Measurements from ENCODE around the gene DGKD.

DNA sequence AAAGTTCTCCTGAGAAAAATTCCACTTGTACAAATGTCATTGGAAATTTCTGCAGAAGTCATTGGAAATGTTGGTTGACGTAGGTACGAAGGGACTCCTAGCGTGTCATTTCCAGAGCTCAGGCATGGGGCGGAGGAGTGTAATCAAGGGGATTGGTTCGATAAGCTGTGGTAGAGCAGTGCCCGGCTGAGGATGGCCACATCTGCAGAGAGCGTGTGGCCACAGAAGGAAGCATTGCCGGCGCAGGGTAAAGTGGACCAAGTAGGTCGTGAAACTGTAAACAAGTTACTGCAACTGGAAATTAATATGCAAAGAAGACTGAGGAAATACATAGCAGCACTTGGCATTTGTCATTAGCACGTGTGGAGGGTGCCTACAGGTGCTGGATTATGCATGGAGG is 101.8 kb downstream of the DGKD start:
- TF ChIP-seq, protein P1, sequence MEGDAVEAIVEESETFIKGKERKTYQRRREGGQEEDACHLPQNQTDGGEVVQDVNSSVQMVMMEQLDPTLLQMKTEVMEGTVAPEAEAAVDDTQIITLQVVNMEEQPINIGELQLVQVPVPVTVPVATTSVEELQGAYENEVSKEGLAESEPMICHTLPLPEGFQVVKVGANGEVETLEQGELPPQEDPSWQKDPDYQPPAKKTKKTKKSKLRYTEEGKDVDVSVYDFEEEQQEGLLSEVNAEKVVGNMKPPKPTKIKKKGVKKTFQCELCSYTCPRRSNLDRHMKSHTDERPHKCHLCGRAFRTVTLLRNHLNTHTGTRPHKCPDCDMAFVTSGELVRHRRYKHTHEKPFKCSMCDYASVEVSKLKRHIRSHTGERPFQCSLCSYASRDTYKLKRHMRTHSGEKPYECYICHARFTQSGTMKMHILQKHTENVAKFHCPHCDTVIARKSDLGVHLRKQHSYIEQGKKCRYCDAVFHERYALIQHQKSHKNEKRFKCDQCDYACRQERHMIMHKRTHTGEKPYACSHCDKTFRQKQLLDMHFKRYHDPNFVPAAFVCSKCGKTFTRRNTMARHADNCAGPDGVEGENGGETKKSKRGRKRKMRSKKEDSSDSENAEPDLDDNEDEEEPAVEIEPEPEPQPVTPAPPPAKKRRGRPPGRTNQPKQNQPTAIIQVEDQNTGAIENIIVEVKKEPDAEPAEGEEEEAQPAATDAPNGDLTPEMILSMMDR (IDR thresholded peaks at IDR 0.05; ENCODE audit: low read depth, low read length), result no peak
- TF ChIP-seq EZH2phosphoT487 (IDR thresholded peaks at IDR 0.05; ENCODE audit: low read depth), result no peak

Data from OCI-LY3 (cell line).